Medulla oblongata (tissue), 1 donor: ENCODE results near the gene CEACAM3.

ENCODE experiments used
- DNase-seq: peaks from one replicate; pipeline ENCODE4 v3.0.0-alpha.2; 2015; ENCODE audit errors: extremely low spot score

CEACAM3 gene

DNA sequence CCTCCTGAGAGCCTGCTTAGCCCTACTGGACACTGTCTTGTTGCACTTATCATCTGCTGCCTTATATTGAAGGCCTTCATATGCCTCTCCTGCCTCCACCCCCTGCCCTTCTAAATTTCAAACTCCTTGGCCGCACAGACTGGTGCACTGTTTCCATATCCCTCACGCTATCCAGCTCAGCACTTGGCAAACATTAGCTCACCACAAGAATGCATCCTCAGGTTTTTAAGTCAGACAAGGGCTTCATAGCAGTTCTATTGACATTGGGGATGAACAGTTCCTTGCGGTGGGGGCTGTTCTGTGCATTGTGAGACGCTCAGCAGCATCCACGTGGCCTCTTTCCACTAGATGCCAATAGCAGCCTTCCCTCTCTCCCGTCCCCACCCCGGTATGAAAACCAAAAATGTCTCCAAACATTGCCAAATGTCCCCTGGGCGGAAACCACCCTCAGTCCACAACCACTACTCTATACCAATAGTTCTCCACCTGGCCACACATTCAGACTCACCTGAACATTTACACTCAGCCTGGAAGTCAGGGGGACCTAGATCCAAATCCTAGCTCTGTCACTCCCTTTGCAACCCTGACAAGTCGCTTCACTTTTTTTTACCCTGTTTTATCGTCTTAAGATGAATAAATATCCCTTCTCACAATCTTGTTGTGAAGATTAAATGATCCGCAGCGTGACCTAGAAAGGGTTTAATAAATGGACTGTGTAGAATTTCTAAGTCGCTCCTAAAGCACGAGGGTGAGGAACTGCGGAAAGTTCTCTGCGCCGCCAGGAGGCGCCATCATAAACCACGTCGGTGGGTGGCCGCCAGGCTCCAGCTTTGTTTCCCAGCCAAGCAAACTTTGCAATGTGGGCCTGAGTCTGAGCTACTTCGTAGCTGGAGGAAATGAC, 3.6 kb upstream of the CEACAM3 start:
- peak; percentile 22 for DNase-seq

DNA sequence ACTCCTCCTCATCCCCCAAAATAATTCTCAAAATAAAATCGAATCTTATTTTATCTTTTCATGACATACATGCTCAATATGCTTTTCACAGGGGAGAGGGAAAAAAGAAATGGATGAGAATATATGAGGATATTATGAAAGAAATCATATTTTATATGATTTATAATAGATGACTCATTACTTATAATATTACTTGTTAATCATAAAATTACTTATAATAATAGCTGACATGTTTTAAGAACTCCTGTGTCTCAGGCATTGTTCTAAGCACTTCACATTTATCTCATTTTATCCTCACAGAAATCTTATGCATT, 3.0 kb upstream of the CEACAM3 start:
- DNase-seq = no peak

DNA sequence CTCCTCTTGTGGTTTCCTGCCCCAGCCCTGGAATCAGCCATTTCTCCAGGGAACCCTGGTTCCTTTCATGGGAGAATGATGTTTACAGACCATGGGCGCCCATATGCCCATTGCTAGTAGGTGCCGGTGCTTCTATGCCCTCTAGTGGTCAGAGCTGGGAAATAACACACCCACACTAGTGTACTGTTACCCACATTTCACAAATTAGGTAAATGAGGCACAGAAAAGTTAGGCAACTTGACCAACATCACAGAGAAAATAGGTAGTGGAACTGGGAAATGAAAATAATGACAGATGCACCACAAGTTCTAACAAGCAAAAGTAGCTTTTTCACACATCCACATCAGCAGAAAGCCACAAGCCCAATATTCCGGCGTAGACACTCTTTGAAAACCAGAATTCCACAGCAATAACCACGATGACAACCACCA, 1.3 kb upstream of the CEACAM3 start:
- peak; percentile 35 for DNase-seq

DNA sequence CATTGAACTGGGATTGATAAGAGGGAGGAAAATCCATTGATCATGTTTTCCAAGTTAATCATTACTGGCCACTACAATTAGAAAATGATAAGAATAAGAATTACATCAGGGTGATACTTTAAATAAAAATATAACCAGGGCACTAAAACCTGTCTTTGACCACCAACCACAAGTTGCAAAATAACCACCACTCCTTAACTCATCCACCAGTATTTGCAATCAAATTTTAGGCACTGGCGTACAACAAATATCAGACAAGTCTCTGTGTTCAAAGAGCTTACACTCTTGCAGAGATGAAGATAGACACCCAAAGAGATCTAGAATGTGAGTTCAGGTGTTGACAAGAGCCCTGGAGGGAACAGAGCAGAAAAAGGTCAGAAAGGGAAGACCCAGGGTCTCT, 514 bp downstream of the CEACAM3 start:
- DNase-seq = no peak

DNA sequence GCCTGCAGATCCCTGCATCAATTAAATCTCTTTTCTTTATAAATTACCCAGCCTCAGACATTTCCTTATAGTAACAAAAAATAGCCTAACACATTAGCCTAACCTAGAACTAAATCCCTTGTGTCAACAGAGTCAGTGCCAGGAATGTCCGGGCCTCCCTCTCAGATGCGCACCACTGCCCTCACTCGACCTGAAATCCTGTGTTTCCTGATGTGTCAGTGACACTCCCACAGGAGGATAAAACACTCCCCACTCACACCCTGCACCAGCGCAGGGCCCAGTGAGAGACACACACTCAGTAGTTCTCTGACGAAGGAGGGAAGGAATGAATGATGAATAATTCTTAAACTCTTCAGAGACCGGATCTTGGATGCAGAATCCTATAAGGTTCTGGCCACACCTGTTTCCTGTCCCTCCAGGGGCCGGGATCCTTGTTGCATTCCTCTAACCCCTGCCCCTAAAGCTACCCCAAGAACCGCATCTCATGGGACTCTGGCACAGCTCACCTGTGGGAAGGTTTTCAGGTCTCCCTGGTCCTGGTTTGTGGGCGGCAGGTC, 3.1 kb downstream of the CEACAM3 start:
- no peak for DNase-seq

DNA sequence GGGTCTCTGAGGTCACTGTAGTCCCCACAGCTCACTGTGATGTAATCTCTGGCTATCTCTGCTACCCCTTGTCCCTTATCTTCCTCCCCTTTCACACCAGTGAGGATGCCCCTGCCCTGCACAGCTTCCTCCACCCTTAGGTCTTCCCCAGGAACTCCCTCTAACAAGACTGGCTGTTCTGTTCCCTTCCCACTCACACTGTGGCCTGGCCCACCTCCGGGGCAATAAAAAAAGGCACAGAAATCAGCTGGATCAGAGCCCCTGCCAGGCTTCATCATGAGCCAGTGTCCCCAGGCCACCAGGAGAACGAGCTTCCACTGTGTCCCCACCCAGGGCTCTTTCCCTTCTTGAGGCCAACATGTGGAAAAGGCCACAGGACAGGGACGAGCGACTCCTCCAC, 4.6 kb downstream of the CEACAM3 start:
- DNase-seq = no peak

DNA sequence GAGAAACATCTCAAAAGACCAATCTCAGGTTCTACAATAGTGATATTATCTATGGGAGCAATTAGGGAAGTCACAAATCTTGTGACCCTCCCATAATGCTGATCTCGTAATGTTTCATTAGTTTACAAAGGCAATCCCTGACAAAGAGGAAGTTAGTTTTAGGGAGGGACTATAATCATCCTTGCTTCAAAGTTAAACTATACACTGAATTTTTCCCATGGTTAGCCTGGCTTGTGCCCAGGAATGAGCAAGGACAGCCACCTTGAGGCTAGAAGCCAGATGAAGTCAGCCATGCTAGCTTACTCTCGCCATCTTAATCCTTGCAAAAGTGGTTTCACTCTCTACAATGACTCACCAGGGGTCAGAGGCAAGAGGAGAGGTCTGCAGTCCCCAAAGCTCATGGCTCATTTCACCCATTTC, 5.4 kb downstream of the CEACAM3 start:
- DNase-seq = peak; percentile 27

DNA sequence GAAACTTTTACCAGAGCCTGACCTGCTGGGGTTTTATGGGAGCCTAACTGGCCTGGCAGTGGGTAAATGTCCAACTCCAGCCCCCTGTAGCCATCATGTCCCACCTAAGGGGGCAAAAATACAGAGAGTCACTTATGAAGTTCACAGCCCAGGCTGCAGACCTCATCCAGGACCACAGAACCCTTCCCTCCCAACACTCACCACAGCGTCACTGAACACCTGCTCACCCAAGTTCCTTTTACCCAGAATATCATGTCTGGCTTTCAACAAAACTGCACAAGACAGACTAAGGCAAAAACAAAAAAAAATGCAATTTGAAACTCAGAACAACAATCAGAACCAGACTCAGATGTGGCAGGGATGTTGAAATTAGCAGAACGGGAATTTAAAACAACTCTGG, 6.4 kb downstream of the CEACAM3 start:
- no peak for DNase-seq

DNA sequence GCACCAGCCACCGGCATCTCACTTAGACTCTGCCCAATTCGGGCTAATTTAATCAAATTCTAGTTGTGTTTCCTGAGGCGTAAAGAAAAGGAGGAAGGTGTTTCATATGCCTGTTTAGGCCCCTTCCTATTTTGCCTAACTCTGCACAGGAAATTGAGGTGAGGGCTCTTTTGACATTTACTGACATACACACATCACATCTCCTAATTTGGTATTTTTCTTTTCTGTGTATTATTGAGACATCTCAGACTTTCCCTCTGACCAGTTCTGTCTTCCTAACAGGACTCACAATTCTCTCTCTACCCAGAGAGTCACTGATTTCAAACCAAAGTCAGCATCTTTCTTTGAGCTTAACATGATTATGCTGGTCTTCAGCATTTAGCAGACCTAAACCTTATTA, 7.9 kb downstream of the CEACAM3 start:
- DNase-seq = no peak

DNA sequence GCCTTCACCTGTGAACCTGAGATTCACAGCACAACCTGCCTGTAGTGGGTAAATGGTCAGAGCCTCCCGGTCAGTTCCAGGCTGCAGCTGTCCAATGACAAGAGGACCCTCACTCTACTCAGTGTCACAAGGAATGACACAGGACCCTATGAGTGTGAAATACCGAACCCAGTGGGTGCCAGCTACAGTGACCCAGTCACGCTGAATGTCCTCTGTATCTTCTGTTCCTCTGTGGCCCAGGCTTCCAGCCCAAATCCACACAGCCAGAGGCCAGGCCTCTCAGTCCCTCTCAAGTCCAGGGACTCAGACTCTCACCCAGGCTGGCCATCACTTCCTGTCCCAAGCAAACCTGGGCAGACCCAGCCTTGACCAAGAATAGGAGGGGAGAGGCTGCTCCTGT, 10.8 kb downstream of the CEACAM3 start:
- DNase-seq = no peak

DNA sequence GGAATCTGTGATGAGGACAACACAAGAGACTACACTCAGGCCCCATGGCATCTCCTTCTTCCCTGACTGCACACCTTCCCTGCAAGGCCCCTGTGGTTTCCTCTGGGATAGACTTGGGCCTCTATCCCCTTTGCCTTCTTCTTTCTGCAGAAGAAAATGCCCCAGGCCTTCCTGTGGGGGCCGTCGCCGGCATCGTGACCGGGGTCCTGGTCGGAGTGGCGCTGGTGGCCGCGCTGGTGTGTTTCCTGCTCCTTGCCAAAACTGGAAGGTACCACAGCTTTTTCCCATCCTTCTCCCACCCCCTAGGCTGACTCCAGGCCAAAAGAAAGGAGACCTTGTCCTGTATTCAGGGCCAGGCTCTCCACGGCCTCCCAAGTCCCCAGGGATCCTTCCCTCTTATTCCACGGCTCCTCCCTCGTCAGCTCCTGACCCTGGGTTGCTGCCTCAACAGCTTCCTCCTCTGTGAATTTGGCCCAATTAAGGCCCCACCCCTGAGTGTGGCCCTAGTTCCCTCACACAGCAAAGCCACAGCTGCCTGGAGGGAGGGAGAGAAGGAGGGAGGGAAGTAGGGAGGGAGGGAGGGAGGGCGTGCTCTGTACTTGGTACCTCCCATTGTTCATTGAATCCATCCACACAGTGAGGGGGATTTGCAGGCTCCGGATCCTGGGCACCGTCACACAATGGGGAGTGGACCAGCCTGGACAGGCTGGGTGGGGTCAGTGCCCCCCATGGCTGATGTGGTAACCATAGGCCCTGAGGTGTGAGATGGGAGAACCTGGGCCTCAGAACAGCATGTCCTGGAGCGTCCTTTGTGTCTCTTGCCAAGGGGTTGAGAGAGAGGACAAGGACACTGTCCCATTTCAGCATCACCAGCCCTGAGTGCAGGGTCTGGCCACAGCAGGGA, 12.5 kb downstream of the CEACAM3 start:
- peak; percentile 19 for DNase-seq

DNA sequence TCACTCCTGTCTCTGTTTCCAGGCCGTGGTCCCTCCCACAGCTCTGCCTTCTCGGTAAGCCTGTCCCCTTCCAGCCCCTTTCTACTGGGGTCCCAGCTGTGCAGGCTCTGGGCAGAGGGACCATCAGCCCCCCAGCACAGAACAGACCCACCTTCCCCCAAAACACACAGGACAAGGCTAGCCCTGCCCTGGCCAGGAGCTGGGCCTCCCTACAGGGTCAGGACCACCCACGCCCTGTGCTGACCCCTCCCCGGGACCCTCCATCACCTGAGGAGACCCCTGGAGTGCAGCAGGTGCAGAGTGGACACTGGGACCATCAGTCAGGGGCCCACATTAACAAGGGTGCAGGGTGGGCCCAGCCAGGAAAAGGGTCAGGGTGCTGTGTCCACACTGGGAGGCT, 13.9 kb downstream of the CEACAM3 start:
- no peak for DNase-seq

DNA sequence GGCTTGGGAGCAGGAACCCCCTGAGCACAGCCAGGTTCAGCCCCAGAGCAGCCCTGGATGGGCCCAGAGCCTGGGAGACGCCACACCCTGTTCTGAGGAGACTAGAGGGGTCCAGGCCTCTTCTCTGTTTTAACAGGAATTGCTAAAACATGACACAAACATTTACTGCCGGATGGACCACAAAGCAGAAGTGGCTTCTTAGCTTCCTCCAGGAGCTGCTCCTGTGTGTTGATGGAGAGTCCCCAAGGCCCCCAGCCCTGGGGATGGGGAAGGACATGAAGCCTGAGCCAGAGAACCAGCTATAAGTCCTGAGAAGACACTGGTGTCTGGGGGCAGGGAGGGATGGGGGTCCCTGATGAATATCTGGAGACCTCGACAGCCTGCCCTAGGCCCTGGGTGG, 14.6 kb downstream of the CEACAM3 start:
- peak; percentile 67 for DNase-seq

DNA sequence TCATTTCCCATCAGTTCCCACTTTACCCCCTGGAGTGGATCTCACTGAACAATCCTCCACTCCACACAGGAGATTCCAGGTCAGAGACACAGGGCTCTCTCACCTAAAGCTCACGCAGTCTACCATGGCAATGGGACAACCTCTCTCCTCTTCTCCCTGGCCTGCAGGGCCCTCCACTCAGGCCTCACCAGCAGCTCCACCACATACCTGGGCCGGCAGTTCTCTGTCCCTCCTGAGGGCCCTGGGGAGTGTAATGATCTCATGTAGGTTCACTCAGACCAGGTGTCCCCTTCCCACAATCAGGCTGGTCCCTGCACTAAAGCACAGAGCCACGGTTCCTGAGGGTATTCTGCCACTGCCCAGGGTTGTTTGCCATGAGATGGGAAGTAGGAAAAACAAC, 15.6 kb downstream of the CEACAM3 start:
- DNase-seq = no peak

DNA sequence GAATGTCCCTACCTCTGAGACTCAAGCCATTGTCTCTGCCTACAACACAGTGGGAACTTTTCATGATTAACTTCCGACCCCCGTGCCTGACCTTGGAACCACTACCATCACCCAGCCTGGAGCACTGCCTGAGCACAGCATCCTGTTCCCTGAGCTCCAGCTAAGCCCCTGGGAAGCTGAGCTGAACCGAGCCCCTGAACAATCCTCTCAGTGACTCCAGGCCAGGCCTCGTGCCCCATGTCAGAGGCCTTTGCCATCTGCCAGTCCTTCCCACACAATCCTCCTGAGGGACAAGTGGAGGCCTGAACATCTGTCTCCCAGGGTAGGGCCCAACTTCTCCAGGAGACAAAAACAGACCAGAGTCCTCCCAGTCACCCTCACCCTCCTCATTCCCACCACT, 17.5 kb downstream of the CEACAM3 start:
- no peak for DNase-seq

DNA sequence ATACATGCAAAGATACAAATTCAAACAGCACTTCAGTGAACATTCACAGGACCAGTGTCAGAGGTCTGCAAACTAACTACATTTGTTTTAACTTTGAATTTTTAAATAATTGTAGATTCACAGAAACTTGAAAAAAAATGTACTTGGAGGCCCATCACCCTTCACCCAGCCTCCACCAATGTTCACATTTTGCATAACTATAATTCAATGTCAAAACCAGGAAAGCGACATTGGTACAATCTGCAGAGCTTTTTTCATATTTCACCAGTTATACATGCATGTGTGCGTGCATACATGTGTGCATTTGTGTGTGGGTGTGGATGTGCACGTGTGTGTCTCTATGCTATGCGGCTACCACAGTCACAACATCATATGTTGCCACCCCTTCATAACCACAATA, 18.9 kb downstream of the CEACAM3 start:
- DNase-seq = no peak

DNA sequence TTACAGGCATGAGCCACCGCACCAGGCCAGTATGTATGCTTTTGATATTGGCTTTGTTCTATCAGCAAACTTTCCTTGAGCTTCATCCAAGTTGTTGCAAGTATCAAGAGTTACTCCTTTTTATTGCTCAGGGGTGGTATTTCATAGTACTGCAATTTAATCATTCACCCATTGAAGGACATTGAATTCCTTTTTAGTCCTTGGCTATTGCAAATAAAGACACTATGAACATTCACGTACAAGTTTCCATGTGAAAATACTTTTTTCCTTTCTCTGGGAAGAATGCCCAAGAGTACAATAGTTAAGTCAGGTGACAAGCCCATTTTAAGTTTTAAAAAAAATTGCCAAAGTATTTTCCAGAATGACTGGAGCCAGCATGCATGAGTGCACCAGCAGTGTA, 20.4 kb downstream of the CEACAM3 start:
- DNase-seq = no peak

DNA sequence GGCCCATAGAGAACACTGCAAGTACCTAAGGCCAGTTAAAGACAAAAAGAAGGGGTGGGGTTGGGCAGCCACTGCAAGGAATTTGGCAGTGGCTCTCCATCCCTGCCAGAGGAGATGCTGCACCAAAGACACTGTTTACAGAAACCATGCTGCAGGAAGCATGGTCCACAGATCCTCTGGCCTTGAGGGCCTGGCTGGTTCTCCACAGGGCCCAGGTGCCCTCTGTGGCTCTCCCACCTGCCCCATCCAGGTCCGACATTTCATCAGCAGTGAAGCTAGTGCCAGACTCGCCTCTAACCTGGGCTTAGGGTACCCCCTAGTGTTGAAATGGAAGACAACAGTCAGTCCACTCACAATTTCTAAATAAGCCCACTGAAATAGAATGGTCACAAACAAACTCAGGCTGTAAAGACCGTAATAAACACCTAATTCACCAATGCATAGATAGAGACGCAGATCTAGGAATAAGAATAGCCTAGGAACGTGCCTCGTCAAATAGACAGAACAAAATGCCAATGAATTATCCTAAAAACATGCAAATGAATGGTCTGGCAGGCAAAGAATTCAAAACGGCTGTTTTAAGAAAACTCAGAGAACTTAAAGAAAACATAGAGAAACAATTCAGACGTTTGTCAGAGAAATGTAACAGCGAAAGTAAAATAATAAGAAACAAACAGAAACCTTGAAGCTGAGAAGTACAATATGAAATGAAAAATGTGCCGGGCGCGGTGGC, 24.8 kb downstream of the CEACAM3 start:
- peak; percentile 49 for DNase-seq

DNA sequence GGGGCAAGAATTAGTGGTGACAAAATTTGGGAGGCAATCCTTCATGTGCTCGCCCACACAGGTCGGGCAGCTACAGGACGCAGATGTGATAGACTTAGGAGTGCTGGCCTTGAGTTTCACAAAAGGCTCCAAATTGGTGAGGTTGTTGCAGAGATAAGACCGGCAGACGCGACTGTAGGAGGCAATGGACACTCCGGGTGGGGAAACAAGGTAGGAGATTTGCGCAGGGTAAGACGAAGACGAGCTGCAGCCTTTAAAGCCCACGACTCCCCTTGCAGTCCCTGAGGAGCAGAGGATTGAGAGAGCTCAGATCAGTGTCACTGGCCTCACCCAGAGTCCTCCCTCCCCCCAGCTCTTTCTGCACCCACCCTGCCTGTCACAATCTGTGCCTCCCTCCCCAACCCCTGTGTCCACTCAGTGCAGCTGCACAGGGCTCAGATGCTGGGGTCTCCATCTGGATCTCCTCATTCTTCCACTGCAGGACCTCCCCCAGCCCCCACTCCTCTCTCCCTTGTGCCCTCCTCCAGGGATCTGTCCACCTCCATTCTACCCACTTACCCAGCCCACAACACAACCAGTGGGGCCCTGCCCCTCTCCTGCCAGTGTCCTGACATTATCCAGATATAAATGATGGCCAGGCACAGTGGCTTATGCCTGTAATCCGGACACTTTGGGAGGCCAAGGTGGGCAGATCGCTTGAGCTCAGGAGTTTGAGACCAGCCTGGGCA, 41.8 kb downstream of the CEACAM3 start:
- no peak for DNase-seq

DNA sequence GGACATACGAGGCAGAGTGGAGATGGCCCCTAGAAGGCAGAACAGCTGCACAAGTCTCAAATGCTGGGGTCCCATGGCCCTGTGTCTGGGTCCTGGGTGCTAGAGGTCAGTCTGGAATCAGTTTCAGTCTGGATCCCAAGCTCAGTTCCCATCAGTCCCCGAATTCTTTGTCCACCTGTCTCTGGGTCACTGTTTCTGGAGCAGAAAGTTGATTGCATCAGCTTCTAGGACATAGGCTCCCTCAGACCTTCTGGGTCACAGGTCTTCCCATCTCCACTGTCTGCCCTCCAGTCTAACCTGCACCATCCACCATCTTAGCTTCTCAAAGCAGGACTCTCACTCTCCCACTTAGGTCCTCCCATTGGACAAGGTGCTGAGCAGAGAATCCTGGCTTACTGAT, 42.8 kb downstream of the CEACAM3 start:
- DNase-seq = no peak

DNA sequence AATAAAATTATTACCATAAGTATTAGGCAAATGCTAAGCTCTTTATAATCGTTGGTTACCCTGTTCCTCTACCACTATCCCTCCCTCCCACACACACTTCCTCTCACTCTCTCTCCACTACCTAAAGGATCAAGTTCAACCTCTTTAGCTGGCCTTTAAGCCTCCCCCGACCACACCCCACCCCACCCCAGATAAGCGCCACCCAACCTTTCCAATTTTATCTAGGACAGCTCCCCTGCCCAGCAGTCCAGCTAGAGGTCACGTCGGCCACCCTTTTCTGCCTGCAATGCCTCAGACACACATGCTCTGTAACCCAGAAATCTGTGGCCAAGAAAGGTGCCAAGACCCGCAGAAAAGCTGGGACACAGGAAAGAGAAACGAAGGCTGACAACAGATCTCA, 47.0 kb downstream of the CEACAM3 start:
- DNase-seq = no peak
